ENCODE measurements around the gene TMED8. TPM values are rescaled to one million over a fixed set of nuclear protein-coding genes. Genes with fewer than 3 reads are reported as not detected.

Gene TMED8
- total and polyA plus RNA-seq, 2 donors from 2014 or later, result 6.7 to 17.1 TPM

DNA sequence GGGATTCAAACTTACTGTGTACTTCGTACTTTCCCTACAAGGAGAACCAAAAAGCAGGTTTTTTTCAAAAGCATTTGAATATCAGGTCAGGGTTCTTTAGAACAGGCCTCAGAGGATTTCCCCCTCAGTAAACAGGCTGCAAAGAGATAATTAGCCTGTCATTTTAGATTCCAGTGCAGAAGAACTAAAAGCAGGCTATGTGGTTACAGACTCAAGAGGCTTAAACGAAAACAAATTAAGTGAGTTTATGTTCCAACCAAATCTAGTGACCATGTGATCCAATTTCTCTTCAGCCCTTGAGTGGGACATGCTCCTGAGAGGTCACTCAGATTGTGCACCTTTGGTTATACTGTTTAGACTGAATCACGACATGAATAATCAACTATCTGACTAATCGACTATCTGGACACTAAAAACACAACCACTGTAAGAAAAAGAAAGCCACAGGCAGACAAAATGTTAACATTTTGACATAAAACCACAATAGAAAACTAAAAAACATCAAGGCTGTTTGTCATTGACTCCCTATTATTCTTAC, 4.5 kb downstream of the TMED8 start:
- Histone ChIP-seq H3K9ac (ENCODE audit: low read length in 3 of 3) (peak overlapping the region in 1 of 3 donors; percentile 5), H3K36me3 (ENCODE audit: control insufficient read depth in 2 of 3, insufficient read depth in 3 of 3, low read length in 3 of 3) (no peaks in the 10 kb centered on the region), H3K4me3 (ENCODE audit: low read length in 3 of 3) (no peak overlapping the region), H3K9me3 (ENCODE audit: control insufficient read depth in 2 of 3, insufficient read depth in 1 of 3, low read length in 3 of 3) (no peaks in the 10 kb centered on the region), H3K27ac (ENCODE audit: low read depth in 2 of 2, low read length in 2 of 2) (no peak overlapping the region), H3K4me1 (ENCODE audit: control insufficient read depth in 2 of 3, insufficient read depth in 2 of 3, low read depth in 1 of 3, low read length in 3 of 3) (peaks cover 0 to 7% (median 3%) of the 10 kb centered on the region in 3 donors), H3K27me3 (ENCODE audit: control insufficient read depth, insufficient read depth, low read length) (no peaks in the 10 kb centered on the region)
- TF ChIP-seq CTCF (IDR thresholded peaks at IDR 0.05; ENCODE audit: borderline replicate concordance, extremely low read depth, insufficient read depth), result no peak
- intact Hi-C loops (cut with DNase I), result no loop called here
- DNase-seq (peak in 2 of 5 donors; percentile 53 to 55), FAIRE-seq (no peak)

DNA sequence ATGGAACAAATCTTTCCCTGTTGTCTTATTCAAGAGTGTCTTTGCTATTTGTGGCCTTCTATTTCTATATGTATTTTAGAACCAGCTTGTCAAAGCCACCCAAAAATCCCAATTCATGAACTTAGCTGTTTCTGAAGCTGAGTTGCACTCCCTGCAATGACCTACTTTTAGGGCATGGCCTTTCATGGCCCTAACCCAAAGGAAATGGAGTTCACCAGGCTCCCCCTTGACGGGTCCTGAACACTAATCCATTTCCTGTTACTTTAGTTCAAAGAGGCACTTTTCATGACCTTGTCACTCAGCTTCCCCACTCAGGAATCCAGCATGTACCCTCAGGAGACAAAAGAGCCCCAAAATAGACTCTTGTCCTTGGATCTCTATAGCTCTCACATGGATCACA, 7.6 kb downstream of the TMED8 start:
- intact Hi-C loops (cut with DNase I), result no loop called here
- no peak for TF ChIP-seq CTCF (IDR thresholded peaks at IDR 0.05; ENCODE audit: borderline replicate concordance, extremely low read depth, insufficient read depth)
- Histone ChIP-seq H3K9ac (ENCODE audit: low read length in 3 of 3) (no peak overlapping the region), H3K36me3 (ENCODE audit: control insufficient read depth in 2 of 3, insufficient read depth in 3 of 3, low read length in 3 of 3) (no peaks in the 10 kb centered on the region), H3K9me3 (ENCODE audit: control insufficient read depth in 2 of 3, insufficient read depth in 1 of 3, low read length in 3 of 3) (no peaks in the 10 kb centered on the region), H3K4me3 (ENCODE audit: low read length in 3 of 3) (no peak overlapping the region), H3K4me1 (ENCODE audit: control insufficient read depth in 2 of 3, insufficient read depth in 2 of 3, low read depth in 1 of 3, low read length in 3 of 3) (peaks cover 0 to 3% (median 2%) of the 10 kb centered on the region in 3 donors), H3K27me3 (ENCODE audit: control insufficient read depth, insufficient read depth, low read length) (no peaks in the 10 kb centered on the region), H3K27ac (ENCODE audit: low read depth in 2 of 2, low read length in 2 of 2) (no peak overlapping the region)
- FAIRE-seq (no peak), DNase-seq (no peak)

DNA sequence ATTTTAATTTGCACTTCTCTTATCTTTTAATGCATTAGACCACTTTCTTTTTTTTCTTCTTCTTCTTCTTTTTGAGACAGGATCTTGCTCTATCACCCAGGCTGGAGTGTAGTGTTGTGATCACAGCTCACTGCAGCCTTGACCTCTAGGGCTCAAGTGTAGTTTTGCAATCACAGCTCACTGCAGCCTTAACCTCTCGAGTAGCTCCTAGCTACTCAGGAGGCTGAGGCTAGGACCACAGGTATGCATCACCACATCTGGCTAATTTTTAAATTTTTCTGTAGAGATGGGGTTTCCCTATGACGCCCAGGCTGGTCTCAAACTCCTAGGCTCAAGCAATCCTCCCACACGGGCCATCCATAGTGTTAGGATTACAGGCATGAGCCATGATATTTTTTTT, 12.7 kb downstream of the TMED8 start:
- no peak for FAIRE-seq

More for the DNA sequence above, 12.7 kb downstream of the TMED8 start:
- TF ChIP-seq CTCF (IDR thresholded peaks at IDR 0.05; ENCODE audit: borderline replicate concordance, extremely low read depth, insufficient read depth), result no peak
- Histone ChIP-seq H3K4me1 (ENCODE audit: control insufficient read depth in 2 of 3, insufficient read depth in 2 of 3, low read depth in 1 of 3, low read length in 3 of 3) (no peaks in the 10 kb centered on the region), H3K27ac (ENCODE audit: low read depth in 2 of 2, low read length in 2 of 2) (no peak overlapping the region), H3K4me3 (ENCODE audit: low read length in 3 of 3) (no peak overlapping the region), H3K27me3 (ENCODE audit: control insufficient read depth, insufficient read depth, low read length) (no peaks in the 10 kb centered on the region), H3K36me3 (ENCODE audit: control insufficient read depth in 2 of 3, insufficient read depth in 3 of 3, low read length in 3 of 3) (no peaks in the 10 kb centered on the region), H3K9me3 (ENCODE audit: control insufficient read depth in 2 of 3, insufficient read depth in 1 of 3, low read length in 3 of 3) (no peaks in the 10 kb centered on the region), H3K9ac (ENCODE audit: low read length in 3 of 3) (no peak overlapping the region)
- no peak for DNase-seq
- intact Hi-C loops (cut with DNase I), result no loop called here
